GM19043 (cell line): ENCODE results near the gene RPL39L.
"Not testable (repeated sequence)": the region's sequence is repeated elsewhere in the genome, so short reads cannot be mapped to it uniquely, and the experiment has no call there.

Experiments used
- ATAC-seq: cut with Tn5 transposase; IDR thresholded peaks from one replicate; pipeline ENCODE4 v1.9.1; 2021; ENCODE audit warnings: low read depth; ENCODE audit not compliant: unreplicated experiment

RPL39L gene

GRCh38 chr3:187145149-187145895, 6.0 kb upstream of the RPL39L start:
- no peak for ATAC-seq

- no peak for ATAC-seq
Observed at GRCh38 chr3:187139895-187140253, 578 bp upstream of the RPL39L start.

GRCh38 chr3:187136936-187137335, 2.4 kb downstream of the RPL39L start:
- no peak for ATAC-seq

- no peak for ATAC-seq
Observed at GRCh38 chr3:187136337-187136736, 3.0 kb downstream of the RPL39L start.

- ATAC-seq, result not testable (repeated sequence)
Observed at GRCh38 chr3:187135172-187135690, 4.1 kb downstream of the RPL39L start.

- not testable (repeated sequence) for ATAC-seq
Observed at GRCh38 chr3:187133181-187133580, 6.1 kb downstream of the RPL39L start.

GRCh38 chr3:187132666-187133065, 6.6 kb downstream of the RPL39L start:
- no peak for ATAC-seq

- no peak for ATAC-seq
Observed at GRCh38 chr3:187131981-187132380, 7.3 kb downstream of the RPL39L start.

- ATAC-seq, result peak; percentile 83
Observed at GRCh38 chr3:187130346-187131066, 8.8 kb downstream of the RPL39L start.

GRCh38 chr3:187125319-187126031, 13.8 kb downstream of the RPL39L start:
- peak; percentile 81 for ATAC-seq

- no peak for ATAC-seq
Observed at GRCh38 chr3:187122261-187122660, 17.0 kb downstream of the RPL39L start.

- no peak for ATAC-seq
Observed at GRCh38 chr3:187120326-187120725, 19.0 kb downstream of the RPL39L start.

GRCh38 chr3:187114511-187114910, 24.8 kb downstream of the RPL39L start:
- no peak for ATAC-seq

- ATAC-seq, result peak; percentile 49
Observed at GRCh38 chr3:187112934-187113793, 26.1 kb downstream of the RPL39L start.

- ATAC-seq, result no peak
Observed at GRCh38 chr3:187110156-187110555, 29.1 kb downstream of the RPL39L start.

GRCh38 chr3:187107989-187108388, 31.3 kb downstream of the RPL39L start:
- ATAC-seq, result no peak

GRCh38 chr3:187105700-187106099, 33.6 kb downstream of the RPL39L start:
- no peak for ATAC-seq

- no peak for ATAC-seq
Observed at GRCh38 chr3:187104933-187105332, 34.4 kb downstream of the RPL39L start.

- ATAC-seq, result no peak
Observed at GRCh38 chr3:187104342-187104741, 35.0 kb downstream of the RPL39L start.

GRCh38 chr3:187103251-187103650, 36.0 kb downstream of the RPL39L start:
- no peak for ATAC-seq
